Endometrial microvascular endothelial cells (primary cell): ENCODE measurements around the gene SATB2. TPM values are rescaled to one million over a fixed set of nuclear protein-coding genes. Genes with fewer than 3 reads are reported as not detected.

Source experiments
- in situ Hi-C: cut with HindIII; loops from 2 replicates; pipeline ENCODE4 v1.10.0; 2017; ENCODE audit warnings: low sequenced_read_pairs, low pct_unique_long_range_greater_than_20kb; ENCODE audit errors: inconsistent ontology term
- total RNA-seq: library from RNA; depleted of rRNA; stranded (reverse); fragments of >200 nt; gene quantifications from one replicate; pipeline ENCODE4 v1.2.3, GENCODE V29; 2015; ENCODE audit errors: inconsistent ontology term

The SATB2 gene
- total RNA-seq, 1 donor from 2014 or later = under 0.01 TPM

DNA sequence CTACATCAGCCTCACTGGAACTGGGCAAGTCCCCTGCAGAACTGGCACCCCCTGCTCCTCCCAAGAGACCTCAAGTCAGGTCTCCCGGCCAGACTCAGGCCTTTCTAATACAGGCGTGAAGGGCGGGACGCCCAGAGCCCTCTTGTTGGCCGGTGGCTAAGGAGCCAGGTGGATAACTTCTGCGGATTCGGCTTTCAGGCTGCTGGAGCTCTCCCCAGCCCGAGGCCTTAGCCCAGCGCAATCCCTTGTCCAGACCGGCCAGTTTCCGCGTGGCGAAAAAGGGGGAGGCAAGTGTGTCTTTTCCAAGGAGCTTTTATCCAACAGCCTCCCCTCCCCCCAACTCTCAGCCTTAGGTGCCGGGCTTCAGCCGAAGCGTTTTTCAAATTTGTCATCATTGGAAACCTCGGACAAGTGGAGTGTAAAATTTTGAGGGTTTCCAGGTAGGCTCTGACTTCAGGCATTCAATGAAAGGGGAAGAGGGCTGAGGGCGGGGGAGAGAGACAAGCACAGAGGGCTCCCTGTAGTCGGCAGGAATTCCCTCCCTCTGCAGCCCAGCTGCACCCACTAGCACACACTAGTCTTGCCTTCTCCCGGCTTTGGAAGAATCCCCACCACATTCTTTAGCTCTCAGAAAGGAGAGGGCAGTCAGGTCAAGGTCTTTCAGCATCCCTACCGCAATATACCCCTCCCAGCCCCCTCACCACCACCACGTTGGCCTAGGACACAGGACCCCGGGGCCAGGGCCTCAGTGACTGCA lies 9.5 kb upstream of the SATB2 start:
- in situ Hi-C loops = no loop called here

DNA sequence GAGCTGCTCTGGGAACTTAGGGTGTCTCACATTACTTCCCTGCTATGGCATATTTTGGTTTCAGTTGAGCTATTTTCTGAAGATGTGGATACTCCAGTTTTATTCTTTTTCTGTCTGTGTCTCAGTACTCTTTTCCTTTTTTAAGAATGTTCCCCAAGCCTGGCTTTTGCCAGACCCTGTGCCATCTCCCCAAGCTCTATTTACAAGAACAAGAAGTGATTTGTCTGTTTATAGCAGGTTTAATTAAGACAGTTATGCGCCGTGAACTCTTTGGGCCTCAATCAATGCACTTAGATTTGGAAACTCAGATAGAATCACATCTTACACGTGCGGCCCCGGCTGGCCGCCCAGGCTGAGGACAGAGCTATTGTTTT lies 8.9 kb upstream of the SATB2 start:
- in situ Hi-C loops = no loop called here

DNA sequence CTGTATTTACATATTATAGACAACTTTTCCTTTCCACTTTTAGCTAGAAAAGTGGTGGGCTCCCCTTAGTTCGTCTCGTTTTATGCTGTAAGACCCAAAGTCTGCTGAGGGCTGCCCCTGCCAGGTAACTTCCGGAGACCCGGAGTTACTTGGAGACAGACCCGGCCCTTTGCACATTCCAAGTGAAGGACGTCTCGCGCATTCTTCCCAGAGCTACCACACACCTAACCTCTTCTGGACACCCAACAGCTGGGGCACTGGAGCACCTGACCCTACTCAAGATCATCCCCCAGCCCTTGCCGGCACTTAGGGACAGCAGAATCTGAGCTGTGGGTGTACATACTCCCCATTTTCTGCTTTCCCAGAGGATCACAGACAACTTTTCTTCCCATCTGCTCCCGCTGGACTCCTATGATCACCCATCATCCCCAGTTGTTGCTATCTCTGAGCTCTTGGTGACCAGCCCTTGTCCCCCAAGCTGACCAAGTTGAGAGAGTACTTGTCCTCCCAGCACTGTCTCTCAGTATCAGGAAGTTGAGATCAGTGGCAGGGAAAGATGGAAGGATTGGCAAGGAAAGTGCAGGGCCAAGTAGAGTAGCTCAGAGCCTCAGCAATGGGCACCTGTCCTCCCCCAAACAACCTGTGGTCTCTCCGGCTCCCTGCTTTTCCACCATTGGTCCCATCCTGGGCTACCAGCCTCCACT lies 8.4 kb upstream of the SATB2 start:
- in situ Hi-C loops = no loop called here

DNA sequence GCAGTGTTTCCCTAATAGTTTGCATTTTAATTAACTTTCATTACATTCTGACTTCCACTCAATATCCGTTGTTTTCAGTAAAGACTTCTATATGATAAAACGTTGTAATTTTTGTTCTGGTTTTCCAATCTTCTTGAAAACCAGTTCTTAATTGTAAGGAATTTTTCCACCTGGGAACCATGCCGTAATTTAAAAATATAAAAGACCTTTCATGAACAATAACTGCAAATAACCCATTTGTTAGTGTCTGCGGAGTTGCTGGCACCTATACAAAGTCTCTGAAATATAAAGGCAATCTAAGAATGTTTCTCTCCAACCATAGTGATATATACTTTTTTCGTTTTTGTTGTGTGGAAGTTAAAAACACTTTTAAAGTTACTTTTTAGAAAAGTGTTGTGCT lies 7.7 kb upstream of the SATB2 start:
- in situ Hi-C loops = no loop called here

DNA sequence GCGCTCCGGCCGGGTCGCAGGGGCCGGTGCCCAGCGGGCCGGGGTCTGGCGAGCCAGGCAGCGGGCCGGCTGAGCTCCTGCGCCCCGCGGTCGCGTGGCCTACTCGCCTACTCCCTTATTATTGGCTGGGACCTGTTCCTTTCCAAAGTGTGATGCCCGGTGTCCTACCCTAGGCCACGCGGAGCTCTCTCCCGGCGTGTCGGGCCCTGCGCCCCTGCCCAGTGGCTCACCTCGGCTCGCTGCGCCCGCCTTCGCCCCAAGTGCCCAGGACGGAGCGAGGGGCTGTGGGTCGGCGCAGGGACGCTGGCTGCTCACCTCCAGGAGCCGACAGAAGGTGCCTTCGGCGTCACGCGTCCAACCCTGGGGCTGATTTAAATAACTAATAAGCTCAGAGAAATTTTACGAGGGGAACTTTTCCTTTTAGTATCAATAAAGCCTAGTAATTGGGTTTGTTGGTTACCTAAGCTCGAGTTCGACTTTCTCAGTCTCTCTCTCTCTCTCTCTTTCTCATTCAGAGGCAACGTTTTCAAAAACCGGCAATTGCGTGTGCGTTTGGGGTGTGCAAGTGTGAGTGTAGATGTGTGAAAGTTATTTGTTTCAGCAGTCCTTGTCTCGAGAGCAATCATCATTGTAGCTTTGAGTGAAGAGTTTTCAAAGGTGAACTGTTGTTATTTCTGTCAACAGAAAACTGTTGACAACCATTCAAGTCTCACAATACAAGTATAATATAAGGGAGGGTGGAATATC lies 7.0 kb upstream of the SATB2 start:
- in situ Hi-C loops = no loop called here

DNA sequence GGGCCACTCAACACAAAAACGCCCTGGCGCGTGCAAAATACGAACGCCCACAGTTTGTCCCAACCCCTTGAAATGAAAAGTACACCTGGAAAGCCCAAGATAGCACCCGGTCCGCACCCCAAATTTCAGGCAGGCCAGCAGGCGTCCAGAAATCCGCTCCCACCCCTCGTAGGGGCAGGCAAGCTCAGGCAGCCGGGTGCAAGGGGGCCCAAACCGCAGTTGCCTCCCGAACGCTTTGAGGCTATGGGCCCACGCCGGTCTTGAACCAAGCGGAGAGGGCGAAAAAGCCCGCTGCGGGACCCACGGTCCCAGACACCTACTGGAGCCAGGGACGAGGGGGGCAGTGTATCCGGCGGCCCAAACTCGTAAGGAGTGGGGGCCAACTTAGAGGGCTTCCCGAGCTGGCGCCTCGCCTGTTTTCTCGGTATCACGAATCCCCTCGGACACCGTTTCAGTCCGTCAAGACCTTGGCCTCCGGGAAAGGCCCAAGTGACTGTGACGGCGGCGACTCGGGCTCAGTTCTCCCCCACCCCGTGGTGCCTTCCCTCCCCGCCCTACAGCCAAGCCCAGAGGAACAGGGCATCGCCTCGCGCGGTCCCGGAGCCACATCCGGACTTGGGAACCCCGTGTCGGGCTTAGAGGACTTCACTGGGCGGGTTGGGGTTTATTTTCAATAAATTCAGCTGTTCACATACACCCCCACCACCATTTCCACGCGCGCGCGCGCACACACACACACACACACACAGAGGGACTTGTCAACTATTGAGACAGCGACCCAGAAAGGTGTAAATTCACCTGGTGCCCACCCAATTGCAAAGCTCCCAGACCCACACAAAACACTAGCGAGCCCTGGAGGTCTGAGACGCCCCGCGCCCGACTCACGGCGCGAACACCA lies 6.2 kb upstream of the SATB2 start:
- in situ Hi-C loops = no loop called here

DNA sequence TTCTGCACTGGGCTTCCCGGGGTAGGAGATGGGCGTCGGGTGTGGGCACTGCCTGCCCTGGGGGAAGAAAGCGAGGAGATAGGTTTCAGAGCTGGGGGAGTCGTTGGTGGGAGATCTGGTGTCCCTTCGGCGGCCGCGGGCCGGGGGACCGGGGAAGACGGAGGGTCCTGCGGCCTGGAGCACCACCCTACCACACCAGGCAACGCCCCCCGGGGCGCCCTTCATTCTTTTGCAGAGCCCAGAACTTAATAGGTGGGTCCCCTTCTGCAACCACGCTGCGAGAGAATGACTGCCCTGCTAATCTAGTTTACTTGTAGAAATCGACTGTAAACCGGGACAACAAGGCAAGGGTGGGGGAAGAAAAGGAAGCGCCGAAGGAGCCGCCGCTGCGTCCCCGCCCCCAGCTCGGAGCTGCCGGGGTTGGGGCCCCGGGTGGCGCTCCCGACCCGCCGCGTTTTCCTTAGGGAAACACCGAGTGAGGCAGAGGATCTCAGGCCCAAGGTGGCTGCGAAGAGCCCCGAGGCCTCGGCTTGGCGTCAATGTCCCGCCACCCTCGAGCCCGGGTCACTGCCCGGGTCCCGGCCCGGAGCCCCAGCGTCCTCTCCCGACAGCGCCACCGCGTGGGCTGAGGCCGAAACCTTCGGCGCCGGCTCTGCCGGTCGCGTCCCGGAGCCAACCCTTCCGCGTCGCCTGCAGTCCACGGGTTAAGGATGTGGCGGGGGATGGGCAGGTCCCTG lies 5.4 kb upstream of the SATB2 start:
- in situ Hi-C loops = no loop called here

DNA sequence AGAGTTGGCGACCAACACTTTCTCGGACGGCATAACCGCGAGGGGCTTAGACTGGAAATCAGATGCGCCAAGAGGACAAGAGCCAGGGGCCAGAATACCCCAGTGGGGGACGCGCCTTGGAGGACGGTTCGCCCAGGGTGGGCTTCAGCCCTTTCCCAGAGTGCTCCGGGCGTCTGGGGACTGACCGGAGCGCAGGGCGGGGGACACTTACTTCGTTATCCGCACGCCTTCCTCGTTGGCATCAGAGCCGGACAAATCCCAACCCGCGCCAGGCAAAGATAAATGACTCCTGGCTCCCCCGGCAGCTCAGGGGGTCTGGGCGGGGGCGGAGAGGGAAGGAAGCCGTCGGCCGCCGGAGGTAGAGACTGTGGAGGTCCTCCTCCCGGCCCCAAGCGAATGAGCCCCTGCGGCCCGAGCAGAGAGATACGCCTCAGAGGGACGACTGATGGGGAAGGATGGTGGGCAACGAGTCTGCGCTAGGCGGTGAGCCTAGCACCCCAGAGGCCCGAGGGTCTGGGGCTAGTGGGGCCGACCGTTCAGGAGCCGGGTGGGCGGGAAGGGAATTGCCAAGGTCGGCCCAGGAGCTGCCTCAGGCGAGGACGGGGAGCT lies 4.7 kb upstream of the SATB2 start:
- in situ Hi-C loops = no loop called here

DNA sequence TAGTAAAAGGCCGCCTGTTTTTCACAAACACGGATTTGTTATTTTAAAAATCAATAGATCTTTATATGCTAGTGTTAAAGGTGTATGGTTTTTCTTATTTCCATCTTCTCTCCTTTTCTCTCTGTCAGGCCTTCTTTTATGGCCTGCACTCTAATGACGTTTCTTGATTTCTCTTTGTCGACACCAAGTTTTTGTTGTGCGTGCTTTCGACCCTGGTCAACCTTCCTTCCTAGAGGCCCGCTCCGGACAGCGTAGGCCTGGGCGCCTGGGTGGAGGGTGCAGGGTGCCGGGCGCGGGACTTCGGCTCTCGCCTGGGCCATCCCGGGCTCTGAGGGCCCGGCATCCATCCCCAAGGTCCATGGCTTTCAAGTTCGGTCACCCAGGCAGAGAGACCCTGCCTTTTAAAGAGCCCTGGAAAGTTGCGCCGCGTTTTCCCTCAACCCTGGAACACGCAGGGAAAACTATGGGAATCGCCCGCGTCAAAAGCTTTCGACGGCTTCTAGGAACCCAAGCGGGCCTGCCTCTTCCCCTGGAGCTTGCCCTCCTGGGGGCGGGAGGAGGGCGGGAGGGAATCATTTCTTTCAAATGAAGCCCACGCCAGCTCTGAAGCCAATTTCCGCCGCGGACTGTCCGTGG lies 4.1 kb upstream of the SATB2 start:
- in situ Hi-C loops = no loop called here

DNA sequence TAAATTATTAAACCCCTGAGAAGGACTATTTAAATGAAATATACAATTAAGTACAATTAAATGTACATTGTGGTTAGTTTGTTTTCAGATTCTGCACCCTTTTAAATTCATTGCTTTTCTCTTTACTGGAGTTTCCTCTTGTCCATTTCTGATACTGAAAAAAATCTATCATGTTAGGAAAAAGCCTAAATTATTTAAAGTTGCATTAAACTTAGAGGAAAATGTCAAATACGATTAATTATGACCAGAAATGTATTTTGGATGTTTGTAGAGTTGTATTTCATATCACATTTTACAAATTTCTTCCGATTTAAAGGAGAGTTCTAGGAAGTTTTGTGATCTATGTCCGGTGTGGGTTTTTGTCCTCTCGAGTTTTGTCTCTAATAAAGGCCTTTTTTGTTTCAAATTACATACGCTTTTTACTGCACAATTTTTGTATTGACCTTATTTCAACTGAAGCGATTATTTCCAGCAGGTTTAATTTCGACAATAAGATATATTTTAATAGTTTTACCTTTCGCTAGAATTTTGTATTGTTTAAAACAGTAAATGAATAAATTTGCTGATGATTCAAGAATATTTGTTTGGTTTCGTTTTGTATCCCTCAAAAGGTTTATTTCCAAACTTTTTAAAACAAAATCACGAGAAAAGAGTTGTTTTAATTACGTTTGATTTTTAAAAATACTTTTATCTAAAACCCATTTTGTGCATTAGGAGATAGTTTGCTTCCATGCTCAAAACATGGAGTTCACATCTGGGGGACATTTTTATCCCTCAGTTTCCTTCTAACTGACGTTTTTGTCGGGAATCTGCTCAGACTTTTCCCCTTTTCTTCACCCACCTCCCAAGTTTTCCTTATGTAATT lies 3.3 kb upstream of the SATB2 start:
- in situ Hi-C loops = no loop called here

DNA sequence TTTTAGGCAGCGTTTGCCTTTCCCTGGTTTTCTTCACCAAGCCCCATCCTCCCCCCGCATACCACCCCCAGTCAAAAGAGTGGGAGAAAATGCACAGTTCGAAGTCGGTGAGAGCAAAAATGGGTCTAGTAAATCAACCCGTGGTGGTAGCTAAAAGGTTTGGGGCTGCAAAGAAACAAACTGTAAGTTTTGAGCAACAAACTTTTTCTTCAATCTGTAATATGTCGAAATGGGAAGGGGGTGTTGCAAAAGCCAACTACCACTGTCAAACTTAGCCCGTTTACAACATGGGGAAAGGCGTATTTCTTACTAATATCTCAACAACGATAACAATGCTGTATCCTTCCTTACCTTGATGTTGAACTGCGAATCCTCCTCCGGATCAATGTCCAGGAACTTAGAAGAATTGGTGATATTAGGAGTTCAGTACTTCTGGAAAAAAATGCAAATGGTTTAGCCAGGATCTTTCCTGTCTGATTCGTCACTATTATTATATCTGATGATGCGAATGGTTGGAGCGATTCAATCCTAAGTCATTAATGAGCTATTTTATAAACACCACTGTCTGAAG lies 2.4 kb upstream of the SATB2 start:
- in situ Hi-C loops = no loop called here

DNA sequence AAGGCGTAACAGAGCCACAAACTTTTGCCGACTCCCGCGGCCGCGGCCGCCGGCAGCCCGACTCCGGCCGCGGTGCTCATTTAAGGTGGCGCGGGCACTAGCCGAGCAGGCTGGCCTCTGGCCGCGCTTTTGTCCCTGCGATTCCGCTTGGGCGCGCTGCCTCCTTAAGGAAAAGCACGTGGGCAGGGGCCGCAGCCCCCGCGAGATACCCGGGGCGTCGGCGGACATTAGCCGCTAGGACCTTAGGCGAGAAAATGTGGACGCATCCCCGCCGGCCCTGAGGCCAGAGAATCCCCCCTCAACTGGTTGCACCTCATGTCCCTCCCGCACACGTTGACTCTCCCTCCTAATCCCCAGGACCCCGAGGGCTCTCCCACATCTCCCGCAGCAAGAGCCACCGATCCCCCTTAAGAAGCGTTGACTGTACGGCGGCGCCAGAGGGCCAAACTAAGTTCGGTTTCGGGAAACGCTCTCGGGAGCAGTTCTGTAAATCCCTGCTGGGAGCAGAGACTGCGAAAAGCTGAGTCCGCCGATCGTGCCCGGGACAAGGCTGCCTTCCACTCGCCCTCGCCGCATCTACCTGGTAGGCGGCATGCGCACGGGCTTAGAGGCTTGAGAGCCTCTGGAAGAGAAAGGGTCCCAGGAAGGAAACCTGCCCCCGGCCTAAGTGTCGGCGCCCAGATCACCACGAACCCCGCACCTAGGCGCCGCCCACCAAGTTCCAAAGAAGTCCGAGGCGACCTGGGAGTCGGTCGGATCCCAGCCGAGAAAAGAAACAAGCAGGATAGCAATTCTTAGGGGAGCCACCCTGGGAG lies 1.8 kb upstream of the SATB2 start:
- in situ Hi-C loops = no loop called here

DNA sequence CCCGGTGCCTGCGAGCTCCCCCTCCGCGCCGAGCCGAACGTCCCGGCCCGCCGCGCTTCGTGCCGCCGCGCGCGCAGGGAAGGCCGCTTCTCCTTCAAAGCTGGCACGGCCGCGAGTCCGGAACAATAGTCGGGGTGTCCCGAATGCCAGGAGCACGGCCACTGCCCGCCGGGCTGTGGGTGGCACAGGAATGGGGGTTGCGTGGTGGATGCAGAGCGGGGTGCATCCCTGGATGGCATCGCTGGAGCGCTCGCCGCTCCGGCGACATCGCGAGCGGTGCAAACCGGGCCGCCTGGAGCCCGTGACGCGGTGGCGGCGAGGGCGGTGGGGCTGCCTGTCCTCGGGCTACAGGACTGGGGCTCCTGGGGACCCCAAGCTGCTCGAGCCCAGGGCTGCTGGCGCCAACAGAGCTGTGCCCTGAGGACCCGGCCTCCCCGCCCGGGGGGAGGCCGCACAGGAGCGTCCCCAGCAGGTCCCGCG lies 1.1 kb upstream of the SATB2 start:
- in situ Hi-C loops = no loop called here

DNA sequence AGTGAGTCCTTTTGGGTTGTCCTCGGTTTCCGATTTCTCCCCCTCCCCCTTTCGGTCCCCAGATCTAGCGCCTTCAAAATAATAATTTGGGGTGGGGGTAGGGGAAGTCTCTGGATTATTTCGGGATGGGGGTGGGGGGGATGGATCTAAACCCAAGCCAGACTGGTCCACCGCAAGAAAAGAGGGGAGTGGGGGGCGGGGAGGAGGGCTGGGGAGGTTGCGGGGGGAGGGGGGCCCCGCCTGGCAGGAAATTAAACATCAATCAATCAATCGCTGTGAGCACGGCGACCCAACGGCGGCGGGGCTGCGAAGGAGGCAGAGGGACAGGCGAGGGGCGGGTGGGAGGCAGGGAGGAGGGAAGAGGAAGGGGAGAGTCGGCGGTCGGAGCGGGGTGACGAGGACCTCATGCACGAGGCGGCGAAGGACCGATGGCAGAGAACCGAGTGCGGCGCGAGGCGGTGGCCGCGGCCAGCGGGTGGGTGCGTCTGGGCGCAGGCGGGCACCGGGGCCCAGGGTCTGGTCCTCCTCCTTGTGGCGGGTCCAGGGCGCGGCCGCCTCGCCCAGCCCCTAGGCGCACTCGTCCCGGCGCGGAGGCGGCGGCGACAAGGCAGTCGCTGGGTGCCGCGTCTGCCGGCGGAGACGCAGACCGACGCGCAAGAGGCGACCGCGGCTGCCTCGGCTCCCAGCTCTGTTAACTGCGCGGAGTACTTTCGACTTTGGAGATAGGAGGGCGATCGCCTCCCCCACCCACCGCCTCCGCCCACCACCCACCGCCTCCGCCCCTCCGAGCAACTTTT lies 468 bp upstream of the SATB2 start:
- in situ Hi-C loops = no loop called here
